ENCODE data around the gene SLC25A25. TPM values are rescaled to one million over a fixed set of nuclear protein-coding genes. Genes with fewer than 3 reads are reported as not detected.

The SLC25A25 gene
- total RNA-seq, 4 donors from 2014 or later: 23.4 to 29.7 (median 27.2) TPM

GRCh38 chr9:128102196-128102595, 34.2 kb downstream of the SLC25A25 start:
- Histone ChIP-seq H3K9me3 (no peaks in the 10 kb centered on the region), H3K4me1 (peaks cover 0 to 55% (median 33%) of the 10 kb centered on the region in 4 donors), H3K4me3 (no peak overlapping the region), H3K36me3 (peaks cover 0 to 59% (median 36%) of the 10 kb centered on the region in 3 donors), H3K27ac (peak overlapping the region in 1 of 4 donors; percentile 9), H3K27me3 (no peaks in the 10 kb centered on the region)
- 86 to 95% methylated on average over 10 to 13 of the region's 13 CpGs for WGBS, 2 donors
- DNase-seq (ENCODE audit: low spot score in 2 of 2): no peak
- TF ChIP-seq POLR2A (IDR thresholded peaks at IDR 0.05) (no peak), CTCF (IDR thresholded peaks at IDR 0.05) (no peak), EP300 (IDR thresholded peaks at IDR 0.05) (no peak)

- 85 to 89% methylated on average over 21 to 23 of the region's 23 CpGs for WGBS, 2 donors
- no peaks in the 10 kb centered on the region for H3K27me3 ChIP-seq
- peaks cover 0 to 55% (median 25%) of the 10 kb centered on the region in 4 donors for H3K4me1 ChIP-seq
- no peaks in the 10 kb centered on the region for H3K9me3 ChIP-seq
- DNase-seq (ENCODE audit: low spot score in 2 of 2): no peak
- peaks cover 0 to 67% (median 36%) of the 10 kb centered on the region in 3 donors for H3K36me3 ChIP-seq
- peak overlapping the region in 3 of 4 donors; percentile 34 to 55 (median 41) for H3K27ac ChIP-seq
- TF ChIP-seq CTCF (IDR thresholded peaks at IDR 0.05): no peak
- TF ChIP-seq EP300 (IDR thresholded peaks at IDR 0.05): no peak
- TF ChIP-seq POLR2A (IDR thresholded peaks at IDR 0.05): no peak
- H3K4me3 ChIP-seq: no peak overlapping the region
Observed at GRCh38 chr9:128102861-128103588, 35.0 kb downstream of the SLC25A25 start.

- Histone ChIP-seq H3K36me3 (peaks cover 0 to 73% (median 36%) of the 10 kb centered on the region in 3 donors), H3K27me3 (no peaks in the 10 kb centered on the region), H3K4me3 (no peak overlapping the region), H3K9me3 (no peaks in the 10 kb centered on the region), H3K27ac (peak overlapping the region in 3 of 4 donors; percentile 34 to 55 (median 41)), H3K4me1 (peaks cover 0 to 57% (median 25%) of the 10 kb centered on the region in 4 donors)
- 72 to 79% methylated on average over 8 of the region's 8 CpGs for WGBS, 2 donors
- no peak for DNase-seq (ENCODE audit: low spot score in 2 of 2)
- TF ChIP-seq CTCF (IDR thresholded peaks at IDR 0.05): no peak
- TF ChIP-seq POLR2A (IDR thresholded peaks at IDR 0.05): no peak
- no peak for TF ChIP-seq EP300 (IDR thresholded peaks at IDR 0.05)
Observed at GRCh38 chr9:128103589-128103962, 35.5 kb downstream of the SLC25A25 start.

- Histone ChIP-seq H3K4me3 (no peak overlapping the region), H3K36me3 (peaks cover 0 to 79% (median 36%) of the 10 kb centered on the region in 3 donors), H3K9me3 (no peaks in the 10 kb centered on the region), H3K4me1 (peaks cover 0 to 57% (median 23%) of the 10 kb centered on the region in 4 donors), H3K27me3 (no peaks in the 10 kb centered on the region), H3K27ac (peak overlapping the region in 2 of 4 donors; percentile 41 to 55)
- WGBS, 2 donors: 79 to 81% methylated on average over 6 of the region's 6 CpGs
- DNase-seq (ENCODE audit: low spot score in 2 of 2): no peak
- no peak for TF ChIP-seq EP300 (IDR thresholded peaks at IDR 0.05)
- no peak for TF ChIP-seq POLR2A (IDR thresholded peaks at IDR 0.05)
- no peak for TF ChIP-seq CTCF (IDR thresholded peaks at IDR 0.05)
Observed at GRCh38 chr9:128104171-128104618, 36.2 kb downstream of the SLC25A25 start.

GRCh38 chr9:128105538-128106175, 37.6 kb downstream of the SLC25A25 start:
- Histone ChIP-seq H3K27me3 (no peaks in the 10 kb centered on the region), H3K4me3 (no peak overlapping the region), H3K36me3 (peaks cover 0 to 82% (median 36%) of the 10 kb centered on the region in 3 donors), H3K9me3 (no peaks in the 10 kb centered on the region), H3K27ac (no peak overlapping the region), H3K4me1 (peaks cover 0 to 46% (median 9%) of the 10 kb centered on the region in 4 donors)
- TF ChIP-seq EP300 (IDR thresholded peaks at IDR 0.05) (no peak), POLR2A (IDR thresholded peaks at IDR 0.05) (no peak), CTCF (IDR thresholded peaks at IDR 0.05) (no peak)
- WGBS, 2 donors: 88 to 94% methylated on average over 14 of the region's 21 CpGs
- DNase-seq (ENCODE audit: low spot score in 2 of 2): no peak
